GM23338 (cell line): Measurements from ENCODE around the gene POTEB2. TPM values are rescaled to one million over a fixed set of nuclear protein-coding genes. Genes with fewer than 3 reads are reported as not detected.
"Not testable (repeated sequence)": the region's sequence is repeated elsewhere in the genome, so short reads cannot be mapped to it uniquely, and the experiment has no call there.

Experiments
- ATAC-seq: fragments of 200-7000 bp; cut with Tn5 transposase; 3 replicates; pipeline ENCODE4 v1.9.1; 2020
- DNase-seq: peaks from one replicate; pipeline ENCODE4 v3.0.0-alpha.2; 2015; ENCODE audit warnings: low spot score
- H2AFZ ChIP-seq: fragments of 200-600 bp; sonication (generic); 2 replicates; pipeline ENCODE4 v1.8.0; 2016; ENCODE audit warnings: antibody characterized with exemption, mild to moderate bottlenecking, moderate library complexity
- H3F3A ChIP-seq: fragments of 200-600 bp; sonication (generic); replicated peaks from 2 replicates; pipeline ENCODE4 v1.8.0; 2017; ENCODE audit warnings: antibody characterized with exemption, mixed run types, low read depth
- H3K27ac ChIP-seq: fragments of 200-600 bp; sonication (generic); 2 replicates; pipeline ENCODE4 v1.6.1; 2016; ENCODE audit warnings: low read depth
- H3K27me3 ChIP-seq: fragments of 200-600 bp; sonication (generic); 2 replicates; pipeline ENCODE4 v1.8.0; 2016; ENCODE audit warnings: mild to moderate bottlenecking, mixed run types, moderate library complexity; ENCODE audit not compliant: insufficient read depth
- H3K36me3 ChIP-seq: fragments of 200-600 bp; sonication (generic); 2 replicates; pipeline ENCODE4 v1.8.0; 2016; ENCODE audit warnings: mild to moderate bottlenecking; ENCODE audit not compliant: insufficient read depth
- H3K4me1 ChIP-seq: fragments of 200-600 bp; sonication (generic); 2 replicates; pipeline ENCODE4 v1.8.0; 2016; ENCODE audit warnings: mild to moderate bottlenecking, moderate library complexity; ENCODE audit not compliant: insufficient read depth
- H3K4me2 ChIP-seq: fragments of 200-600 bp; sonication (generic); 2 replicates; pipeline ENCODE4 v1.7.1; 2017; ENCODE audit warnings: mixed run types
- H3K4me3 ChIP-seq: fragments of 200-600 bp; sonication (generic); 2 replicates; pipeline ENCODE4 v1.6.1; 2016; ENCODE audit warnings: mixed run types
- H3K79me2 ChIP-seq: fragments of 200-600 bp; sonication (generic); replicated peaks from 2 replicates; pipeline ENCODE4 v1.8.0; 2017; ENCODE audit warnings: mild to moderate bottlenecking; ENCODE audit not compliant: insufficient read depth
- H3K9me2 ChIP-seq: fragments of 200-600 bp; sonication (generic); 2 replicates; pipeline ENCODE4 v1.8.0; 2017; ENCODE audit not compliant: insufficient read depth
- H4K20me1 ChIP-seq: fragments of 200-600 bp; sonication (generic); replicated peaks from 2 replicates; pipeline ENCODE4 v1.8.0; 2017; ENCODE audit warnings: mild to moderate bottlenecking; ENCODE audit not compliant: insufficient read depth
- H3K27ac Mint-ChIP-seq: 2 replicates; pipeline ENCODE4 v1.8.0; 2020; ENCODE audit warnings: inconsistent platforms, mild to moderate bottlenecking, moderate library complexity, mixed read lengths
- H3K27me3 Mint-ChIP-seq: 3 replicates; pipeline ENCODE4 v1.8.0; 2022; ENCODE audit warnings: low read depth, mild to moderate bottlenecking, moderate library complexity, mixed read lengths, inconsistent platforms; ENCODE audit not compliant: insufficient read depth, poor library complexity
- H3K36me3 Mint-ChIP-seq: 3 replicates; pipeline ENCODE4 v1.8.0; 2021; ENCODE audit warnings: low read depth, mild to moderate bottlenecking, inconsistent platforms, moderate library complexity, mixed read lengths
- H3K4me1 Mint-ChIP-seq: 3 replicates; pipeline ENCODE4 v1.8.0; 2020; ENCODE audit warnings: mild to moderate bottlenecking, inconsistent platforms, mixed read lengths
- H3K4me3 Mint-ChIP-seq: 3 replicates; pipeline ENCODE4 v1.8.0; 2021; ENCODE audit warnings: moderate library complexity, mild to moderate bottlenecking, inconsistent platforms, mixed read lengths
- H3K9me3 Mint-ChIP-seq: 3 replicates; pipeline ENCODE4 v1.8.0; 2020; ENCODE audit warnings: moderate library complexity, mild to moderate bottlenecking, inconsistent platforms, mixed read lengths
- long read RNA-seq: library from polyadenylated mRNA; unstranded; transcript quantifications from one replicate; pipeline ENCODE4 v2.0.0, GENCODE V29; 2020; ENCODE audit not compliant: unreplicated experiment
- microRNA-seq: library from miRNA; unstranded; fragments of <30 nt; microRNA quantifications from one replicate; pipeline ENCODE4, GENCODE V29; 2017
- polyA plus RNA-seq: library from polyadenylated mRNA; unstranded; fragments of >200 nt; fragmentation: Nextera tagmentation; extraction: Ambion mirVana; gene quantifications from 2 replicates; pipeline ENCODE4 v1.2.1, GENCODE V29; 2016
- small RNA-seq: library from RNA; depleted of rRNA; stranded (forward); fragments of <200 nt; gene quantifications from one replicate; pipeline ENCODE3, GENCODE V24; 2014; ENCODE audit warnings: low replicate concordance
- total RNA-seq: library from RNA; depleted of rRNA; stranded (reverse); fragments of >200 nt; shearing (Covaris generic); gene quantifications from 2 replicates; pipeline ENCODE4 v1.2.3, GENCODE V29; 2014; rRNA removed

POTEB2 gene
- total RNA-seq (not detected in 2 replicates), polyA plus RNA-seq (not detected in 2 replicates)
- long read RNA-seq = 0 reads

GRCh38 chr15:20866214-20866613, at the start of gene POTEB2:
POTEB2 (minus strand) TSS chr15:20866314; CDS start chr15:20866281, 33 bp downstream.
- not testable (repeated sequence) for H3K27ac Mint-ChIP-seq, H3K4me2 ChIP-seq, H3K9me3 Mint-ChIP-seq, H3K36me3 Mint-ChIP-seq, H3K4me3 Mint-ChIP-seq, H4K20me1 ChIP-seq, H3F3A ChIP-seq, DNase-seq, H3K4me1 ChIP-seq, ATAC-seq, H3K9me2 ChIP-seq, H2AFZ ChIP-seq, H3K27me3 Mint-ChIP-seq, H3K27ac ChIP-seq, H3K27me3 ChIP-seq, H3K4me3 ChIP-seq, H3K4me1 Mint-ChIP-seq, H3K79me2 ChIP-seq, H3K36me3 ChIP-seq

DNA sequence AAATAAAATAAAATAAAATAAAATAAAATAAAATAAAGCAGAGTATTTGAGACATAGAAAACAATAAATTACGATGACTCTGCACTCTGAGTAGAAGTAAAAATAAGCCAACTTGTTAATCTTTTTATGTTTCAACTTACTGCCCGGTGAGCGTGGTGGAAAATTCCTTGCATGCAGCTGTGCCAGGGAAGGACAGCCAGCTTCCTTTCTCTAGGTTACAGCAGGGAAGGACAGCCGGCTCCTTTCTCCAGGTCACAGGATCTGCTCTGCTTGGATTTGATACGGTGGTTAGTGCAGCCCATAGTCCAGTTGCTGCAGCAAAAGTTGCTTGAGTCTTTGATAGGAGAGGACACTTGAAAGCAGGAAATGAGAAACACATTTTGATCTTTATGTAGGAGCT, 13.8 kb upstream of the POTEB2 start:
- H3K9me2 ChIP-seq, ATAC-seq, DNase-seq, H2AFZ ChIP-seq, H3K9me3 Mint-ChIP-seq, H3K36me3 ChIP-seq, H3K4me2 ChIP-seq, H3K4me1 Mint-ChIP-seq, H4K20me1 ChIP-seq, H3K27me3 Mint-ChIP-seq, H3K4me1 ChIP-seq, H3K4me3 Mint-ChIP-seq, H3K27ac Mint-ChIP-seq, H3K36me3 Mint-ChIP-seq, H3F3A ChIP-seq, H3K27ac ChIP-seq, H3K79me2 ChIP-seq, H3K27me3 ChIP-seq, H3K4me3 ChIP-seq: not testable (repeated sequence)

DNA sequence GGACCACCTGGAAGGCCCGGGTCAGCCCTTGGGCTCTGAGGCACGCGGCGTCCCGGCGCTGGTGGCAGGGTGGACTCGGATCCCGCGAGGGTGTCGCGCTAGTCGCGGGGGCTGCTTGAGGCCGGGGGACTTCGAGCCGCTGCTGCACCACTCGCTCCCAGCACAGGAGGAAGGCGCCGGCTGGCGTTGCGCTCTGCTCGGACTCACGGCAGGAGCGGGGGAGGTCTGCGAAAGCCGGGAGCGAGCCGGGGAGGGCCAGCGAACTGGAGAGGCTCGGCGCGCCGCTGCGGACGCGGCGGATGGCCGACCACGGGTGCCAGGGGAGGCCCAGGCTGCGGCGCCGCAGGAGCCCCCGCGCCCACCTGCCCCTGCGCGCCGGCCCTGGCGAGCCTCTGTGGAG, 12.3 kb upstream of the POTEB2 start:
- DNase-seq, H3K4me2 ChIP-seq, H3F3A ChIP-seq, H3K4me1 ChIP-seq, H3K36me3 Mint-ChIP-seq, H3K9me3 Mint-ChIP-seq, H3K27me3 ChIP-seq, H3K4me1 Mint-ChIP-seq, H4K20me1 ChIP-seq, H3K9me2 ChIP-seq, ATAC-seq, H3K4me3 ChIP-seq, H3K36me3 ChIP-seq, H3K79me2 ChIP-seq, H3K27ac ChIP-seq, H3K27me3 Mint-ChIP-seq, H2AFZ ChIP-seq, H3K4me3 Mint-ChIP-seq, H3K27ac Mint-ChIP-seq: not testable (repeated sequence)

- not testable (repeated sequence) for H3K4me2 ChIP-seq, H3K79me2 ChIP-seq, H3K9me2 ChIP-seq, H3K27me3 ChIP-seq, H3K27ac ChIP-seq, ATAC-seq, H3K9me3 Mint-ChIP-seq, H3K36me3 Mint-ChIP-seq, H3K4me3 ChIP-seq, H3K4me1 Mint-ChIP-seq, H3K4me3 Mint-ChIP-seq, H3K36me3 ChIP-seq, H3F3A ChIP-seq, H4K20me1 ChIP-seq, H3K27me3 Mint-ChIP-seq, H2AFZ ChIP-seq, H3K27ac Mint-ChIP-seq, H3K4me1 ChIP-seq, DNase-seq
Measured at GRCh38 chr15:20877819-20878218, 11.7 kb upstream of the POTEB2 start.

Small RNAs within 50 kb of the gene (microRNA-seq; reads per million reads assigned to microRNA genes)
- not detected for gene MIR3118-2

Small RNAs within 50 kb of the gene (small RNA-seq; reads per million reads assigned to genes)
- not detected for gene AC012414.2
- gene MIR3118-2 = not detected
- not detected for gene RNU6-749P
- not detected for gene ZNF519P2
